HepG2 (cell line): ENCODE results near the gene ATRN. TPM values are rescaled to one million over a fixed set of nuclear protein-coding genes. Genes with fewer than 3 reads are reported as not detected.

Experiments used
- BORCS8-MEF2B ChIP-seq: sonication (generic); formaldehyde crosslinking; IDR thresholded peaks from 2 replicates; pipeline ENCODE4 v1.8.0; 2022; ENCODE audit warnings: mild to moderate bottlenecking, missing genetic modification reagents
- CENPT ChIP-seq: sonication (generic); formaldehyde crosslinking; IDR thresholded peaks from 2 replicates; pipeline ENCODE4 v1.8.0; 2022; ENCODE audit warnings: low read depth, mild to moderate bottlenecking, moderate library complexity, missing genetic modification reagents
- DRAP1 ChIP-seq: IDR thresholded peaks from 2 replicates; pipeline ENCODE4 v1.6.1; 2016; ENCODE audit warnings: missing genetic modification reagents, missing compliant biosample characterization
- EHMT2 ChIP-seq: fragments of 200-600 bp; sonication (generic); IDR thresholded peaks from 2 replicates; pipeline ENCODE4 v1.7.0; 2017; ENCODE audit warnings: antibody characterized with exemption, low read depth, low read length, borderline replicate concordance
- GATAD1 ChIP-seq: IDR thresholded peaks from 2 replicates; pipeline ENCODE4 v1.6.1; 2016; ENCODE audit warnings: missing genetic modification reagents, missing compliant biosample characterization
- HIC2 ChIP-seq: sonication (generic); formaldehyde crosslinking; IDR thresholded peaks from 2 replicates; pipeline ENCODE4 v1.9.0; 2022; ENCODE audit warnings: low read depth, missing genetic modification reagents
- HNF4G ChIP-seq, 2 experiments: sonication (generic) in 1 of 2; formaldehyde crosslinking in 1 of 2; IDR thresholded peaks; 2 replicates each; pipeline versions ENCODE4 v1.4.0 to v1.6.1; 2011 to 2020; ENCODE audit warnings: borderline replicate concordance in 2 of 2, low read depth in 2 of 2, mild to moderate bottlenecking in 2 of 2, low read length in 1 of 2, missing genetic modification reagents in 1 of 2, moderate library complexity in 1 of 2
- HOXA5 ChIP-seq: sonication (generic); formaldehyde crosslinking; IDR thresholded peaks from 2 replicates; pipeline ENCODE4 v1.4.0; 2020; ENCODE audit warnings: missing genetic modification reagents
- KLF12 ChIP-seq: sonication (generic); formaldehyde crosslinking; IDR thresholded peaks from 2 replicates; pipeline ENCODE4 v1.4.0; 2020; ENCODE audit warnings: missing genetic modification reagents, borderline replicate concordance
- MAFK ChIP-seq, 2 experiments: IDR thresholded peaks in 1 of 2; conservative IDR thresholded peaks in 1 of 2; 2 replicates each; pipeline ENCODE4 v1.6.1; 2011; ENCODE audit warnings: improper control_type of control experiment in 2 of 2, low read length in 2 of 2
- REPIN1 ChIP-seq: sonication (generic); formaldehyde crosslinking; IDR thresholded peaks from 2 replicates; pipeline ENCODE4 v1.8.0; 2022; ENCODE audit warnings: missing genetic modification reagents, low read depth, mild to moderate bottlenecking, borderline replicate concordance
- SRSF4 ChIP-seq: fragments of 200-400 bp; formaldehyde crosslinking; IDR thresholded peaks from one replicate; pipeline ENCODE4 v1.6.1; 2018; ENCODE audit warnings: mild to moderate bottlenecking, low read depth, low read length, moderate library complexity; ENCODE audit not compliant: poor library complexity, severe bottlenecking
- ZFAT ChIP-seq: sonication (generic); formaldehyde crosslinking; conservative IDR thresholded peaks from 2 replicates; pipeline ENCODE4 v1.8.1; 2023; ENCODE audit warnings: missing genetic modification reagents, inconsistent platforms
- ZFP41 ChIP-seq: sonication (generic); formaldehyde crosslinking; IDR thresholded peaks from 2 replicates; pipeline ENCODE4 v1.4.0; 2020; ENCODE audit warnings: mild to moderate bottlenecking, missing genetic modification reagents, borderline replicate concordance
- ZNF317 ChIP-seq: sonication (generic); formaldehyde crosslinking; IDR thresholded peaks from 2 replicates; pipeline ENCODE4 v1.5.0; 2020; ENCODE audit warnings: mild to moderate bottlenecking, missing genetic modification reagents
- ZNF580 ChIP-seq: IDR thresholded peaks from 2 replicates; pipeline ENCODE4 v1.6.1; 2016; ENCODE audit warnings: low read depth, borderline replicate concordance
- ZNF614 ChIP-seq: IDR thresholded peaks from 2 replicates; pipeline ENCODE4 v1.6.1; 2018; ENCODE audit warnings: missing biosample characterization, missing genetic modification reagents, inconsistent platforms, borderline replicate concordance
- polyA plus RNA-seq, 8 experiments: library from polyadenylated mRNA; depleted of rRNA in 3 of 8; stranded (reverse) in 7 of 8; unstranded in 1 of 8; fragments of >200 nt; fragmentation: Illumina TruSeq in 4 of 8; extraction: Trizol in 4 of 8; gene quantifications; 2 replicates each; pipeline versions ENCODE4 v1.2.1 to v1.2.3, GENCODE V29; 2011 to 2016; ENCODE audit warnings: low read depth in 4 of 8, missing spikeins in 1 of 8, mixed read lengths in 1 of 8; ENCODE audit not compliant: insufficient read depth in 1 of 8
- total RNA-seq, 5 experiments: library from RNA; depleted of rRNA; stranded (reverse); fragments of >200 nt; fragmentation: Illumina TruSeq; extraction: Trizol; gene quantifications; 2 replicates each; pipeline ENCODE4 v1.2.3, GENCODE V29; 2016; ENCODE audit warnings: low read depth in 1 of 5
- TF ChIP-seq, protein P1 (sequence below): sonication (generic); formaldehyde crosslinking; IDR thresholded peaks from 2 replicates; pipeline ENCODE4 v1.4.0; 2020; ENCODE audit warnings: mild to moderate bottlenecking, missing genetic modification reagents
- TF ChIP-seq, protein P2 (sequence below): sonication (generic); formaldehyde crosslinking; IDR thresholded peaks from 2 replicates; pipeline ENCODE4 v1.4.0; 2020; ENCODE audit warnings: missing genetic modification reagents, mild to moderate bottlenecking, borderline replicate concordance

Gene ATRN
- total and polyA plus RNA-seq, 2 of the 13 experiments (the other 11 are each of a cell fraction or from before 2014, with no cell fraction given), result 44.2 to 81.1 TPM

DNA sequence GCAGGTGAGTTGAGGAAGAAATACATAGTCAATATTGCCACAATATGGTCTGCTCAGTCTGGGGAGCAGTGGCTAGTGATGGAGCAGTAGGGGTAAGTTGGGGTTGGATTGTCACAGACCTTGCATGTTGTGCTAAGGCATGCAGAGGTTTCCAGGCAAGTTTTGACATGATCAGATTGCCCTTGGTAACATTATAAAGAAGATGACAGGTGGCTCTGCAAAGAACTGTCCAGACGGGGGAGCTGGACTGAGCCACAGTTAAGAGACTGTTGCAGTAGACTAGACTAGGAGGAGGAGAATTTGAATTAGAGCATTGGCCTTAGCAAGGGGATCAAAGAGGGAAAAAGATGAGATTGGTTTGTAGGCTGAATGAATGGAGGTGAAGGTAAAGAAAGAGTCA is 23.4 kb downstream of the ATRN start (continued):
- TF ChIP-seq, protein P1, sequence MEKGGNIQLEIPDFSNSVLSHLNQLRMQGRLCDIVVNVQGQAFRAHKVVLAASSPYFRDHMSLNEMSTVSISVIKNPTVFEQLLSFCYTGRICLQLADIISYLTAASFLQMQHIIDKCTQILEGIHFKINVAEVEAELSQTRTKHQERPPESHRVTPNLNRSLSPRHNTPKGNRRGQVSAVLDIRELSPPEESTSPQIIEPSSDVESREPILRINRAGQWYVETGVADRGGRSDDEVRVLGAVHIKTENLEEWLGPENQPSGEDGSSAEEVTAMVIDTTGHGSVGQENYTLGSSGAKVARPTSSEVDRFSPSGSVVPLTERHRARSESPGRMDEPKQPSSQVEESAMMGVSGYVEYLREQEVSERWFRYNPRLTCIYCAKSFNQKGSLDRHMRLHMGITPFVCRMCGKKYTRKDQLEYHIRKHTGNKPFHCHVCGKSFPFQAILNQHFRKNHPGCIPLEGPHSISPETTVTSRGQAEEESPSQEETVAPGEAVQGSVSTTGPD (CRISPR knock-in tag), result no peak
- TF ChIP-seq HOXA5 (0 out of 2 replicates have a peak, but pooled peaks have one; percentile 17), GATAD1 (CRISPR knock-in tag) (no peak), EHMT2 (no peak), DRAP1 (CRISPR knock-in tag) (0 out of 2 replicates have a peak, but pooled peaks have one; percentile 17), REPIN1 (CRISPR knock-in tag) (no peak), ZFAT (no peak), CENPT (CRISPR knock-in tag) (no peak), ZNF580 (0 out of 2 replicates have a peak, but pooled peaks have one; percentile 44), BORCS8-MEF2B (CRISPR knock-in tag) (no peak), HNF4G (IDR thresholded peaks at IDR 0.05; ENCODE audit: borderline replicate concordance, low read depth, low read length) (no peak), HNF4G (CRISPR knock-in tag; IDR thresholded peaks at IDR 0.05; ENCODE audit: borderline replicate concordance, low read depth) (no peak), HIC2 (CRISPR knock-in tag) (no peak), MAFK (conservative IDR thresholded peaks at IDR 0.05 in 1 of 2, IDR thresholded peaks at IDR 0.05 in 1 of 2; ENCODE audit: low read length in 2 of 2) (no peak), ZNF317 (CRISPR knock-in tag) (no peak), ZNF614 (CRISPR knock-in tag) (0 out of 2 replicates have a peak, but pooled peaks have one; percentile 18), KLF12 (no peak), SRSF4 (no peak), ZFP41 (CRISPR knock-in tag) (no peak)
- TF ChIP-seq, protein P2, sequence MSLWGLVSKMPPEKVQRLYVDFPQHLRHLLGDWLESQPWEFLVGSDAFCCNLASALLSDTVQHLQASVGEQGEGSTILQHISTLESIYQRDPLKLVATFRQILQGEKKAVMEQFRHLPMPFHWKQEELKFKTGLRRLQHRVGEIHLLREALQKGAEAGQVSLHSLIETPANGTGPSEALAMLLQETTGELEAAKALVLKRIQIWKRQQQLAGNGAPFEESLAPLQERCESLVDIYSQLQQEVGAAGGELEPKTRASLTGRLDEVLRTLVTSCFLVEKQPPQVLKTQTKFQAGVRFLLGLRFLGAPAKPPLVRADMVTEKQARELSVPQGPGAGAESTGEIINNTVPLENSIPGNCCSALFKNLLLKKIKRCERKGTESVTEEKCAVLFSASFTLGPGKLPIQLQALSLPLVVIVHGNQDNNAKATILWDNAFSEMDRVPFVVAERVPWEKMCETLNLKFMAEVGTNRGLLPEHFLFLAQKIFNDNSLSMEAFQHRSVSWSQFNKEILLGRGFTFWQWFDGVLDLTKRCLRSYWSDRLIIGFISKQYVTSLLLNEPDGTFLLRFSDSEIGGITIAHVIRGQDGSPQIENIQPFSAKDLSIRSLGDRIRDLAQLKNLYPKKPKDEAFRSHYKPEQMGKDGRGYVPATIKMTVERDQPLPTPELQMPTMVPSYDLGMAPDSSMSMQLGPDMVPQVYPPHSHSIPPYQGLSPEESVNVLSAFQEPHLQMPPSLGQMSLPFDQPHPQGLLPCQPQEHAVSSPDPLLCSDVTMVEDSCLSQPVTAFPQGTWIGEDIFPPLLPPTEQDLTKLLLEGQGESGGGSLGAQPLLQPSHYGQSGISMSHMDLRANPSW (CRISPR knock-in tag), result no peak
